HEK293 (cell line): ENCODE data around the gene SLC4A11.

Experiments used
- CTCF ChIA-PET: fragments of 350-600 bp; formaldehyde crosslinking; extraction: SDS; loops from one replicate; lab custom pipeline; 2021; ENCODE audit warnings: antibody characterized with exemption; lab: Yijun Ruan, JAX
- POLR2A ChIA-PET: fragments of 300-600 bp; formaldehyde crosslinking; extraction: SDS; loops from one replicate; lab custom pipeline; 2020; ENCODE audit warnings: antibody characterized with exemption, inconsistent platforms; lab: Yijun Ruan, JAX
- H3K27ac ChIP-seq: fragments of 200-500 bp; sonication (Bioruptor generic); 2 replicates; pipeline ENCODE4 v1.5.1; 2014; ENCODE audit warnings: low read depth, low read length, control low read depth, inconsistent platforms; ENCODE audit errors: extremely low read depth
- H3K36me3 ChIP-seq, 2 experiments: fragments of 200-500 bp in 1 of 2; sonication (Bioruptor generic) in 1 of 2; 1 replicate in 1 of 2; 2 replicates in 1 of 2; pipeline ENCODE4 v1.5.1; 2014 to 2017; ENCODE audit warnings: inconsistent platforms in 2 of 2, low read length in 2 of 2; ENCODE audit not compliant: control insufficient read depth in 2 of 2, insufficient read depth in 1 of 2
- H3K4me1 ChIP-seq: fragments of 200-500 bp; sonication (Bioruptor generic); 2 replicates; pipeline ENCODE4 v1.5.1; 2014; ENCODE audit warnings: mild to moderate bottlenecking, low read length, inconsistent platforms; ENCODE audit not compliant: control insufficient read depth, insufficient read depth
- H3K4me3 ChIP-seq: 2 replicates; pipeline ENCODE4 v1.5.1; 2011; ENCODE audit warnings: low read depth, mild to moderate bottlenecking, control low read depth, low read length, moderate library complexity
- H3K9me3 ChIP-seq: fragments of 200-500 bp; sonication (Bioruptor generic); 2 replicates; pipeline ENCODE4 v1.5.1; 2014; ENCODE audit warnings: low read depth, low read length, inconsistent platforms; ENCODE audit not compliant: control insufficient read depth, insufficient read depth
- SCRT2 ChIP-seq: fragments of 450-650 bp; formaldehyde crosslinking; IDR thresholded peaks from 2 replicates; pipeline ENCODE4 v1.5.1; 2016; ENCODE audit warnings: missing biosample characterization, missing genetic modification characterization
- ZBTB21 ChIP-seq: fragments of 450-650 bp; formaldehyde crosslinking; IDR thresholded peaks from 2 replicates; pipeline ENCODE4 v1.5.1; 2017; ENCODE audit warnings: missing biosample characterization, missing genetic modification characterization
- ZNF112 ChIP-seq: fragments of 450-650 bp; formaldehyde crosslinking; IDR thresholded peaks from 2 replicates; pipeline ENCODE4 v1.5.0; 2017; ENCODE audit warnings: missing biosample characterization, missing genetic modification characterization
- ZNF121 ChIP-seq: fragments of 450-650 bp; formaldehyde crosslinking; IDR thresholded peaks from 2 replicates; pipeline ENCODE4 v1.5.1; 2016; ENCODE audit warnings: missing biosample characterization, missing genetic modification characterization
- ZNF184 ChIP-seq: fragments of 450-650 bp; IDR thresholded peaks from 2 replicates; pipeline ENCODE4 v1.5.1; 2018; ENCODE audit warnings: missing biosample characterization, mild to moderate bottlenecking, missing genetic modification characterization
- ZNF214 ChIP-seq: fragments of 450-650 bp; formaldehyde crosslinking; IDR thresholded peaks from 2 replicates; pipeline ENCODE4 v1.5.1; 2017; ENCODE audit warnings: missing biosample characterization, mild to moderate bottlenecking, missing genetic modification characterization, borderline replicate concordance
- ZNF221 ChIP-seq: fragments of 450-650 bp; formaldehyde crosslinking; IDR thresholded peaks from 2 replicates; pipeline ENCODE4 v1.5.1; 2017; ENCODE audit warnings: missing biosample characterization, missing genetic modification characterization, borderline replicate concordance
- ZNF335 ChIP-seq: fragments of 450-650 bp; formaldehyde crosslinking; conservative IDR thresholded peaks from 2 replicates; pipeline ENCODE4 v1.5.1; 2016; ENCODE audit warnings: missing biosample characterization, missing genetic modification characterization
- ZNF423 ChIP-seq: fragments of 450-650 bp; formaldehyde crosslinking; IDR thresholded peaks from 2 replicates; pipeline ENCODE4 v1.5.1; 2016; ENCODE audit warnings: missing biosample characterization, missing genetic modification characterization
- ZNF514 ChIP-seq: fragments of 450-650 bp; formaldehyde crosslinking; IDR thresholded peaks from 2 replicates; pipeline ENCODE4 v1.5.1; 2016; ENCODE audit warnings: missing biosample characterization, missing genetic modification characterization
- ZNF529 ChIP-seq: fragments of 450-650 bp; formaldehyde crosslinking; IDR thresholded peaks from 2 replicates; pipeline ENCODE4 v1.5.1; 2017; ENCODE audit warnings: missing genetic modification characterization, missing biosample characterization; ENCODE audit not compliant: insufficient replicate concordance
- ZNF549 ChIP-seq: fragments of 450-650 bp; IDR thresholded peaks from 2 replicates; pipeline ENCODE4 v1.5.1; 2018; ENCODE audit warnings: missing biosample characterization, missing genetic modification characterization, mild to moderate bottlenecking, inconsistent platforms, moderate library complexity
- ZNF558 ChIP-seq: fragments of 450-650 bp; formaldehyde crosslinking; IDR thresholded peaks from 2 replicates; pipeline ENCODE4 v1.5.1; 2016; ENCODE audit warnings: missing biosample characterization, missing genetic modification characterization
- ZNF596 ChIP-seq: fragments of 450-650 bp; IDR thresholded peaks from 2 replicates; pipeline ENCODE4 v1.5.0; 2018; ENCODE audit warnings: missing biosample characterization, mild to moderate bottlenecking, missing genetic modification characterization, moderate library complexity
- ZNF626 ChIP-seq: fragments of 450-650 bp; sonication (Bioruptor Pico); formaldehyde crosslinking; IDR thresholded peaks from 2 replicates; pipeline ENCODE4 v1.5.1; 2018; ENCODE audit warnings: missing biosample characterization, missing genetic modification characterization, inconsistent platforms
- ZNF660 ChIP-seq: fragments of 450-650 bp; IDR thresholded peaks from 2 replicates; pipeline ENCODE4 v1.5.1; 2018; ENCODE audit warnings: missing biosample characterization, mild to moderate bottlenecking, missing genetic modification characterization
- ZNF692 ChIP-seq: fragments of 450-650 bp; formaldehyde crosslinking; IDR thresholded peaks from 2 replicates; pipeline ENCODE4 v1.5.1; 2016; ENCODE audit warnings: missing biosample characterization, missing genetic modification characterization
- TF ChIP-seq, protein P1 (sequence below): fragments of 450-650 bp; IDR thresholded peaks from 2 replicates; pipeline ENCODE4 v1.5.1; 2018; ENCODE audit warnings: missing biosample characterization, missing genetic modification characterization

SLC4A11 gene

DNA sequence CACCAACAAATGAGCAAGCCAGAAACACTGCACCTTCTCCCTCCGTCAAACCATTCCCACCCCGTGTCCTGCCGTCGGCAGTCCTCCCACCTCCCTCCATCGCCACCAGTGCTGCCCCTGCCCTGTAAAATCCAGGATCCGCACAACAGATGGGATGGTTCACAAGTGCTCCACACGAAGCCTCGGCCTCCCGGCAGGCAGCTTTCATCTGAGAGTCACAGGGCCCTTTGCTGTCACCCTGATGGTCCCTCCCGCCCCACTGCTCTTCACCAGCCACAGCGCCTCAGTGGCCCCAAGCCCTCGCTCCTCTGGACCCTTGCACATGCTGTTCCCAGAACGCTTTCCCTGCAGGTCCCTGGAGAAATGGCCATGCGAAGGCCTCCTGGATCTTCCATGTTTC lies 12.1 kb downstream of the SLC4A11 start:
- H3K4me1 ChIP-seq, result no peaks in the 10 kb centered on the region
- TF ChIP-seq ZBTB21, result no peak
- TF ChIP-seq ZNF221, result no peak
- no peak for TF ChIP-seq SCRT2 (tag by site-specific recombination)
- no peak for TF ChIP-seq ZNF660 (tag by site-specific recombination)
- TF ChIP-seq ZNF626 (tag by site-specific recombination), result no peak
- TF ChIP-seq ZNF214, result no peak

GRCh38 chr20:3226093-3226492 lies 12.9 kb downstream of the SLC4A11 start:
- ChIA-PET POLR2A (interaction anchor here (1.1 to 1.8 kb wide), 2 partner anchors 12 to 14 kb away, joined by 5 to 8 read pairs; partner anchors contain the start of gene SLC4A11), CTCF (interaction anchor here (1.2 kb wide), 1 partner anchor 13 kb away, joined by 4 read pairs; the partner anchor contains the start of gene SLC4A11)
- no peak overlapping the region for H3K27ac ChIP-seq
- H3K4me1 ChIP-seq, result no peaks in the 10 kb centered on the region
- TF ChIP-seq ZNF112 (tag by site-specific recombination) (no peak), ZNF596 (no peak), ZNF423 (tag by site-specific recombination) (no peak), ZNF184 (tag by site-specific recombination) (no peak), ZNF335 (no peak), ZNF549 (tag by site-specific recombination) (no peak), ZNF514 (tag by site-specific recombination) (no peak), ZNF529 (tag by site-specific recombination) (no peak), ZNF558 (tag by site-specific recombination) (no peak), ZNF692 (tag by site-specific recombination) (no peak)
- TF ChIP-seq, protein P1, sequence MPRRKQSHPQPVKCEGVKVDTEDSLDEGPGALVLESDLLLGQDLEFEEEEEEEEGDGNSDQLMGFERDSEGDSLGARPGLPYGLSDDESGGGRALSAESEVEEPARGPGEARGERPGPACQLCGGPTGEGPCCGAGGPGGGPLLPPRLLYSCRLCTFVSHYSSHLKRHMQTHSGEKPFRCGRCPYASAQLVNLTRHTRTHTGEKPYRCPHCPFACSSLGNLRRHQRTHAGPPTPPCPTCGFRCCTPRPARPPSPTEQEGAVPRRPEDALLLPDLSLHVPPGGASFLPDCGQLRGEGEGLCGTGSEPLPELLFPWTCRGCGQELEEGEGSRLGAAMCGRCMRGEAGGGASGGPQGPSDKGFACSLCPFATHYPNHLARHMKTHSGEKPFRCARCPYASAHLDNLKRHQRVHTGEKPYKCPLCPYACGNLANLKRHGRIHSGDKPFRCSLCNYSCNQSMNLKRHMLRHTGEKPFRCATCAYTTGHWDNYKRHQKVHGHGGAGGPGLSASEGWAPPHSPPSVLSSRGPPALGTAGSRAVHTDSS (tag by site-specific recombination), result no peak
- H3K36me3 ChIP-seq, result peaks cover 3 to 41% of the 10 kb centered on the region in 2 experiments
- no peak overlapping the region for H3K4me3 ChIP-seq
- no peaks in the 10 kb centered on the region for H3K9me3 ChIP-seq

More for the DNA sequence above, 12.1 kb downstream of the SLC4A11 start:
- Histone ChIP-seq H3K27ac (no peak overlapping the region), H3K4me3 (no peak overlapping the region), H3K9me3 (no peaks in the 10 kb centered on the region), H3K36me3 (peaks cover 0 to 33% of the 10 kb centered on the region in 2 experiments; a peak in 1 of 3 replicates)
- ChIA-PET POLR2A (interaction anchor here (0.6 to 0.9 kb wide), 2 partner anchors 12 to 17 kb away, joined by 3 read pairs; no protein-coding TSS in a partner anchor), CTCF (interaction anchor here (1.0 to 1.9 kb wide), 2 partner anchors 8 to 23 kb away, joined by 3 to 6 read pairs; no protein-coding TSS in a partner anchor)

GRCh38 chr20:3224681-3225421 lies 14.1 kb downstream of the SLC4A11 start:
- Histone ChIP-seq H3K36me3 (peaks cover 16 to 53% of the 10 kb centered on the region in 2 experiments), H3K4me3 (no peak overlapping the region), H3K4me1 (no peaks in the 10 kb centered on the region), H3K9me3 (no peaks in the 10 kb centered on the region), H3K27ac (no peak overlapping the region)
- ChIA-PET POLR2A (interaction anchor here (1.1 to 1.8 kb wide), 3 partner anchors 10 to 21 kb away, joined by 5 to 8 read pairs (median 5); partner anchors contain the start of gene SLC4A11), CTCF (interaction anchor here (0.6 to 3.9 kb wide), 4 partner anchors 15 to 171 kb away, joined by 3 to 20 read pairs (median 4); partner anchors contain the start of gene SLC4A11)
- no peak for TF ChIP-seq ZNF221
- 0 out of 2 replicates have a peak, but pooled peaks have one; percentile 20 for TF ChIP-seq ZNF121 (tag by site-specific recombination)
